Liver (tissue), 9 donors: Measurements from ENCODE around the gene CGN. TPM values are rescaled to one million over a fixed set of nuclear protein-coding genes. Genes with fewer than 3 reads are reported as not detected.

ENCODE experiments used
- DNase-seq: peaks from one replicate; pipeline ENCODE4 v3.0.0-alpha.2; 2017; ENCODE audit warnings: low spot score
- H3K27ac ChIP-seq, 2 donors: one replicate each; pipeline ENCODE4 v1.7.0; 2013; ENCODE audit warnings: inconsistent platforms in 2 of 2, low read length in 2 of 2, control low read depth in 1 of 2, low read depth in 1 of 2, mild to moderate bottlenecking in 1 of 2
- H3K27me3 ChIP-seq, 4 donors: one replicate each; pipeline versions ENCODE4 v1.6.1 to v1.7.0; 2013; ENCODE audit warnings: low read length in 3 of 4, inconsistent platforms in 1 of 4, mild to moderate bottlenecking in 1 of 4, moderate library complexity in 1 of 4; ENCODE audit not compliant: control insufficient read depth in 4 of 4, insufficient read depth in 4 of 4
- H3K36me3 ChIP-seq, 4 donors: one replicate each; pipeline versions ENCODE4 v1.6.1 to v1.7.0; 2013; ENCODE audit warnings: low read length in 3 of 4, mild to moderate bottlenecking in 3 of 4, low read depth in 1 of 4, moderate library complexity in 1 of 4; ENCODE audit not compliant: control insufficient read depth in 4 of 4, insufficient read depth in 3 of 4
- H3K4me1 ChIP-seq, 4 donors: one replicate each; pipeline versions ENCODE4 v1.6.1 to v1.7.0; 2013; ENCODE audit warnings: low read length in 3 of 4, mild to moderate bottlenecking in 3 of 4, moderate library complexity in 1 of 4; ENCODE audit not compliant: control insufficient read depth in 4 of 4, insufficient read depth in 4 of 4
- H3K4me3 ChIP-seq, 3 donors: one replicate each; pipeline versions ENCODE4 v1.6.1 to v1.7.0; 2013; ENCODE audit warnings: low read length in 3 of 3, control low read depth in 1 of 3, low read depth in 1 of 3, mild to moderate bottlenecking in 1 of 3
- H3K9ac ChIP-seq, 2 donors: one replicate each; pipeline ENCODE4 v1.7.0; 2013; ENCODE audit warnings: low read length in 2 of 2, mild to moderate bottlenecking in 2 of 2, moderate library complexity in 2 of 2, control low read depth in 1 of 2, low read depth in 1 of 2
- H3K9me3 ChIP-seq, 4 donors: one replicate each; pipeline versions ENCODE4 v1.6.1 to v1.7.0; 2013; ENCODE audit warnings: low read length in 3 of 4; ENCODE audit not compliant: control insufficient read depth in 4 of 4
- ATF3 ChIP-seq: IDR thresholded peaks from 2 replicates; pipeline ENCODE4 v1.6.1; 2016; ENCODE audit warnings: antibody characterized with exemption
- CTCF ChIP-seq: fragments of 150-350 bp; IDR thresholded peaks from 2 replicates; pipeline ENCODE4 v1.5.1; 2017; ENCODE audit warnings: improper control_type of control experiment, low read depth, low read length; ENCODE audit not compliant: missing input control
- EGR1 ChIP-seq, 2 donors: IDR thresholded peaks; 2 replicates each; pipeline ENCODE4 v1.6.1; 2016 to 2018; ENCODE audit warnings: antibody characterized with exemption in 2 of 2, low read depth in 2 of 2
- FOXA1 ChIP-seq: IDR thresholded peaks from 2 replicates; pipeline ENCODE4 v1.6.1; 2016; ENCODE audit warnings: antibody characterized with exemption
- FOXA2 ChIP-seq: IDR thresholded peaks from 2 replicates; pipeline ENCODE4 v1.6.1; 2016; ENCODE audit warnings: antibody characterized with exemption
- GABPA ChIP-seq, 2 donors: IDR thresholded peaks in 1 of 2; conservative IDR thresholded peaks in 1 of 2; 2 replicates each; pipeline ENCODE4 v1.6.1; 2016; ENCODE audit warnings: antibody characterized with exemption in 2 of 2, mild to moderate bottlenecking in 1 of 2, moderate library complexity in 1 of 2
- HNF4A ChIP-seq, 2 donors: conservative IDR thresholded peaks; 2 replicates each; pipeline ENCODE4 v1.6.1; 2016; ENCODE audit warnings: antibody characterized with exemption in 2 of 2, mild to moderate bottlenecking in 2 of 2
- HNF4G ChIP-seq: IDR thresholded peaks from 2 replicates; pipeline ENCODE4 v1.6.1; 2016; ENCODE audit warnings: antibody characterized with exemption
- JUND ChIP-seq, 2 donors: IDR thresholded peaks; 2 replicates each; pipeline ENCODE4 v1.6.1; 2016; ENCODE audit warnings: antibody characterized with exemption in 2 of 2
- MAX ChIP-seq: IDR thresholded peaks from 2 replicates; pipeline ENCODE4 v1.6.1; 2016; ENCODE audit warnings: antibody characterized with exemption
- NR2F2 ChIP-seq: IDR thresholded peaks from 2 replicates; pipeline ENCODE4 v1.6.1; 2016; ENCODE audit warnings: antibody characterized with exemption
- REST ChIP-seq: IDR thresholded peaks from 2 replicates; pipeline ENCODE4 v1.6.1; 2016; ENCODE audit warnings: antibody characterized with exemption, mild to moderate bottlenecking
- RXRA ChIP-seq, 2 donors: IDR thresholded peaks; 2 replicates each; pipeline ENCODE4 v1.6.1; 2017 to 2018; ENCODE audit warnings: antibody characterized with exemption in 2 of 2, mild to moderate bottlenecking in 1 of 2
- SP1 ChIP-seq: IDR thresholded peaks from 2 replicates; pipeline ENCODE4 v1.6.1; 2018; ENCODE audit warnings: antibody characterized with exemption, mild to moderate bottlenecking
- TAF1 ChIP-seq: conservative IDR thresholded peaks from 2 replicates; pipeline ENCODE4 v1.6.1; 2016; ENCODE audit warnings: antibody characterized with exemption, mild to moderate bottlenecking
- YY1 ChIP-seq: IDR thresholded peaks from 2 replicates; pipeline ENCODE4 v1.6.1; 2016; ENCODE audit warnings: antibody characterized with exemption, mild to moderate bottlenecking
- ZBTB33 ChIP-seq: IDR thresholded peaks from 2 replicates; pipeline ENCODE4 v1.6.1; 2016; ENCODE audit warnings: antibody characterized with exemption
- WGBS: extraction: QIAGEN DNeasy Blood & Tissue Kit; methylation state at CpG from one replicate; pipeline ENCODE4 v1.1.7; 2013; 5-methylcytosine and 5-hydroxymethylcytosine counted together
- polyA plus RNA-seq, 2 donors: library from polyadenylated mRNA; stranded (reverse) in 1 of 2; unstranded in 1 of 2; fragments of 200-250 nt in 1 of 2; fragments of >200 nt in 1 of 2; fragmentation: Nextera tagmentation in 1 of 2; extraction: Ambion mirVana in 1 of 2; gene quantifications; one replicate each; pipeline versions ENCODE4 v1.2.1 to v1.2.3, GENCODE V29; 2013 to 2015
- total RNA-seq, 2 donors: library from RNA; depleted of rRNA; stranded (reverse); fragments of >200 nt; gene quantifications; one replicate each; pipeline ENCODE4 v1.2.3, GENCODE V29; 2014
- donor health status: healthy.
- donor health status: healthy.
- donor health status: healthy.
- donor health status: healthy.
- donor health status: healthy.

Gene CGN
- total and polyA plus RNA-seq, 4 donors = 16.9 to 48.9 (median 19.4) TPM

DNA sequence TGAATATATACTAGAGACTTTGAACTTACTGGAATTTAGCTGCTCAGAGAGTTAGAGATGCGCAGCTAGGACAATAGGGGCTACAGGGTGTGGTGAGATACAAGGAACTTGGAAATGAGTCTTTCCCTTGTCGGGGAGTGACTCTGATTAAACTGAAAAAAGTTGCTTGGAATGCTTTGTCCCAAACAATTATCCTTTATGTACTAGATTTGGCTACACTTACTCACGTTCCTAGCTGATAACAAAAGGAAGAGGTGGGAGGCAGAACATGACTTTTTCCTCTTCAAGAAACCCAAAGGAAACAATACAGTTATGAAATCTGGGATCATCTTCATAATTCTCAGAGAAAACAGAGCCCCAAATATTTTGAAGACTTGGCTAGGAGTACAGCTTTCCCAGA is 6.9 kb upstream of the CGN start:
- 68% methylated on average over 3 of the region's 3 CpGs for WGBS
- Histone ChIP-seq H3K4me1 (no peaks in the 10 kb centered on the region), H3K9ac (no peak overlapping the region), H3K4me3 (no peak overlapping the region), H3K27me3 (no peaks in the 10 kb centered on the region), H3K27ac (no peak overlapping the region), H3K9me3 (no peaks in the 10 kb centered on the region), H3K36me3 (no peaks in the 10 kb centered on the region)
- no peak for DNase-seq
- TF ChIP-seq FOXA2 (no peak), TAF1 (no peak), ZBTB33 (no peak), RXRA (IDR thresholded peaks at IDR 0.05) (no peak), JUND (IDR thresholded peaks at IDR 0.05) (no peak), NR2F2 (no peak), ATF3 (no peak), MAX (no peak), SP1 (no peak), YY1 (no peak), REST (no peak), FOXA1 (no peak), CTCF (no peak), EGR1 (IDR thresholded peaks at IDR 0.05; ENCODE audit: low read depth in 2 of 2) (no peak)

DNA sequence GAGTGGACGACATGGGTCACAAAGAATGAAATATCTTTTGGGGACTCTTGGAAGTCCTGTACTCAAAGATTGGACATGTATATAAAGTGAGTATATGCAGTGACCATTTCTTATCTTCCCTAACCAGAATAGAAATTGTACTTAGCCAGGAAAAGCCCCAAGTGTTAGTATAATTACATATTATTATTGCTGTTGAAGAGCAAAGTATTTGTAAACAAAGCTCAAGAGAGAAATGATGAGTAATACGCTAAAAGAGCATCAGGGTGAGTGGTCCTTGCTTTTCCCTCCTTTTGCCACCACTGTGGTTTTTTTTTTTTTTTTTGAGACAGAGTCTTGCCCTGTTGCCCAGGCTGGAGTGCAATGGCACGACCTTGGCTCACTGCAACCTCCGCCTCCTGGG is 6.4 kb upstream of the CGN start:
- no peaks in the 10 kb centered on the region for H3K27me3 ChIP-seq
- no peak overlapping the region for H3K4me3 ChIP-seq
- no peak overlapping the region for H3K9ac ChIP-seq
- no peaks in the 10 kb centered on the region for H3K36me3 ChIP-seq
- no peak overlapping the region for H3K27ac ChIP-seq
- peaks cover 0 to under 1% (median 0%) of the 10 kb centered on the region in 4 donors for H3K4me1 ChIP-seq
- TF ChIP-seq TAF1 (no peak), HNF4A (conservative IDR thresholded peaks at IDR 0.05) (no peak), EGR1 (IDR thresholded peaks at IDR 0.05; ENCODE audit: low read depth in 2 of 2) (no peak), ZBTB33 (no peak), JUND (IDR thresholded peaks at IDR 0.05) (no peak), HNF4G (no peak), FOXA2 (no peak), MAX (no peak), SP1 (no peak), YY1 (no peak), NR2F2 (no peak), GABPA (IDR thresholded peaks at IDR 0.05 in 1 of 2, conservative IDR thresholded peaks at IDR 0.05 in 1 of 2) (no peak)
- WGBS = 85% methylated on average over 4 of the region's 4 CpGs
- DNase-seq = no peak
- no peaks in the 10 kb centered on the region for H3K9me3 ChIP-seq
